H1 (cell line): ENCODE measurements around the gene ACOT9.
"Not testable (repeated sequence)": the region's sequence is repeated elsewhere in the genome, so short reads cannot be mapped to it uniquely, and the experiment has no call there.

Experiments used
- BRCA1 ChIP-seq: IDR thresholded peaks from 2 replicates; pipeline ENCODE4 v1.6.1; 2012; ENCODE audit warnings: low read depth, low read length, improper control_type of control experiment
- CHD2 ChIP-seq: IDR thresholded peaks from 2 replicates; pipeline ENCODE4 v1.6.1; 2012; ENCODE audit warnings: low read length, improper control_type of control experiment
- CTCF ChIP-seq, 3 experiments: IDR thresholded peaks; 1 replicate in 2 of 3; 2 replicates in 1 of 3; pipeline versions ENCODE4 v1.5.1 to v1.6.1; 2011; ENCODE audit warnings: low read length in 3 of 3, mild to moderate bottlenecking in 3 of 3, inconsistent platforms in 2 of 3, low read depth in 1 of 3, moderate library complexity in 1 of 3; ENCODE audit not compliant: insufficient read depth in 1 of 3; ENCODE audit errors: control extremely low read depth in 1 of 3
- EP300 ChIP-seq, 2 experiments: IDR thresholded peaks; 1 replicate in 1 of 2; 2 replicates in 1 of 2; pipeline ENCODE4 v1.6.1; 2011 to 2012; ENCODE audit warnings: low read depth in 2 of 2, low read length in 2 of 2, mild to moderate bottlenecking in 2 of 2, borderline replicate concordance in 1 of 2, inconsistent platforms in 1 of 2, moderate library complexity in 1 of 2
- NRF1 ChIP-seq: IDR thresholded peaks from 2 replicates; pipeline ENCODE4 v1.6.1; 2011; ENCODE audit warnings: mild to moderate bottlenecking, low read depth, low read length, improper control_type of control experiment
- RFX5 ChIP-seq: IDR thresholded peaks from 2 replicates; pipeline ENCODE4 v1.6.1; 2011; ENCODE audit warnings: low read depth, low read length, improper control_type of control experiment, borderline replicate concordance
- TAF1 ChIP-seq: IDR thresholded peaks from 2 replicates; pipeline ENCODE4 v1.6.1; 2011; ENCODE audit warnings: mild to moderate bottlenecking, low read depth, low read length

DNA sequence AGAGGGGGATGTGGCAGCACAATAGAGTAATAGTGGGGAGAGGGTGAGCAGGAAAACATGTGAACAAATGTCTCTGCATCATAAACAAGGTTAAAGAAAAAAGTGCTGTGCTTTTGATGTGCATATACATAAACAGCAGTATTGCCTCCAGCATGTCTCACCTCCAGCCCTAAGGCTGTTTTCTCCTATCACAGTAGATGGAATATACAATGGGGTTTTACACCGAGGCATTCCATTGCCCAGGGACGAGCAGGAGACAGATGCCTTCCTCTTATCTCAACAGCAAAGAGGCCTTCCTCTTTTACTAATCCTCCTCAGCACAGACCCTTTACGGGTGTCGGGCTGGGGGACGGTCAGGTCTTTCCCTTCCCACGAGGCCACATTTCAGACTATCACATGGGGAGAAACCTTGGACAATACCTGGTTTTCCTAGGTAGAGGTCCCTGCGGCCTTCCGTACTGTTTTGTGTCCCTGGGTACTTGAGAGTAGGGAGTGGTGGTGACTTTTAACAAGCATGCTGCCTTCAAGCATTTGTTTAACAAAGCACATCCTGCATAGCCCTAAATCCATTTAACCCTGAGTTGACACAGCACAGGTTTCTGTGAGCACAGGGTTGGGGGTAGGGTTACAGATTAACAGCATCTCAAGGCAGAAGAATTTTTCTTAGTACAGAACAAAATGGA is 82.9 kb downstream of the ACOT9 start:
- not testable (repeated sequence) for TF ChIP-seq TAF1; CTCF (IDR thresholded peaks at IDR 0.05; ENCODE audit: control extremely low read depth in 1 of 3, insufficient read depth in 1 of 3, low read depth in 1 of 3, low read length in 3 of 3); RFX5; BRCA1; NRF1; CHD2; EP300 (IDR thresholded peaks at IDR 0.05; ENCODE audit: borderline replicate concordance in 1 of 2, low read depth in 2 of 2, low read length in 2 of 2)
